Spleen (tissue), 7 donors: ENCODE measurements around the gene SMARCC2.

Experiments used
- CTCF ChIP-seq, 11 experiments: fragments of 200-600 bp in 7 of 11; fragments of 450-650 bp in 4 of 11; sonication (generic) in 4 of 11; IDR thresholded peaks in 8 of 11; conservative IDR thresholded peaks in 3 of 11; 1 replicate in 7 of 11; 2 replicates in 4 of 11; pipeline versions ENCODE4 v1.4.0 to v1.8.0; 2016 to 2021; ENCODE audit warnings: antibody characterized with exemption in 11 of 11, inconsistent platforms in 4 of 11, mild to moderate bottlenecking in 1 of 11
- POLR2A ChIP-seq, 3 donors: fragments of 450-650 bp; IDR thresholded peaks; one replicate each; pipeline ENCODE4 v1.5.1; 2017; ENCODE audit warnings: antibody characterized with exemption in 3 of 3, mild to moderate bottlenecking in 1 of 3
- POLR2AphosphoS5 ChIP-seq, 3 donors: sonication (generic); formaldehyde crosslinking; IDR thresholded peaks; one replicate each; pipeline ENCODE4 v1.5.1; 2017; ENCODE audit warnings: antibody characterized with exemption in 3 of 3
- donor health status: DM: no; HTN: no; CAD: no; lungs with moderate emphysema.
- donor health status: DM: no; HTN: no; CAD: no.
- donor health status: DM: no; HTN: no; CAD: no.

- TF ChIP-seq CTCF (IDR thresholded peaks at IDR 0.05 in 8 of 11, conservative IDR thresholded peaks at IDR 0.05 in 3 of 11) = no peak
- TF ChIP-seq POLR2AphosphoS5 (IDR thresholded peaks at IDR 0.05) = peak in 1 of 3 donors; percentile 72
- TF ChIP-seq POLR2A (IDR thresholded peaks at IDR 0.05) = no peak
These were observed 42.5 kb downstream of the SMARCC2 start for GRCh38 chr12:56146492-56147460.
